Measurements from ENCODE around the gene TRAK2.

- TF ChIP-seq CTCF (IDR thresholded peaks at IDR 0.05; ENCODE audit: control extremely low read depth in 1 of 3, insufficient read depth in 1 of 3, low read depth in 1 of 3, low read length in 3 of 3): peak; percentile 38 to 70 (median 55)
- no peak for TF ChIP-seq HDAC6 (IDR thresholded peaks at IDR 0.05; ENCODE audit: low read depth, low read length)
- TF ChIP-seq EP300 (IDR thresholded peaks at IDR 0.05; ENCODE audit: borderline replicate concordance in 1 of 2, low read depth in 2 of 2, low read length in 2 of 2): no peak
- no peak for TF ChIP-seq POLR2A (IDR thresholded peaks at IDR 0.05; ENCODE audit: control extremely low read depth in 1 of 2, low read depth in 2 of 2, low read length in 2 of 2)
- TF ChIP-seq GABPA (IDR thresholded peaks at IDR 0.05; ENCODE audit: borderline replicate concordance, insufficient read depth, low read length): no peak
- no peak for TF ChIP-seq ATF3 (IDR thresholded peaks at IDR 0.05; ENCODE audit: insufficient read depth, low read depth, low read length)
Measured at GRCh38 chr2:201344663-201345366, 106.4 kb downstream of the TRAK2 start.

Data from H1 (cell line).